Endothelial cell of umbilical vein (primary cell): ENCODE results near the gene MMUT.
"Not testable (repeated sequence)": the region's sequence is repeated elsewhere in the genome, so short reads cannot be mapped to it uniquely, and the experiment has no call there.

ENCODE experiments used
- EZH2 ChIP-seq: IDR thresholded peaks from 2 replicates; pipeline ENCODE4 v1.6.1; 2012; ENCODE audit warnings: borderline replicate concordance, low read depth, mild to moderate bottlenecking, moderate library complexity, low read length, inconsistent platforms; ENCODE audit not compliant: severe bottlenecking
- GATA2 ChIP-seq: IDR thresholded peaks from 2 replicates; pipeline ENCODE4 v1.7.0; 2011; ENCODE audit warnings: low read depth, mild to moderate bottlenecking, moderate library complexity, mixed read lengths, low read length; ENCODE audit not compliant: insufficient read length, insufficient read depth
- JUN ChIP-seq: IDR thresholded peaks from 2 replicates; pipeline ENCODE4 v1.6.1; 2011; ENCODE audit warnings: borderline replicate concordance, low read depth; ENCODE audit not compliant: insufficient read length, insufficient read depth
- MYC ChIP-seq: IDR thresholded peaks from one replicate; pipeline ENCODE4 v1.6.1; 2011; ENCODE audit warnings: mild to moderate bottlenecking, low read depth, low read length
- POLR2A ChIP-seq: IDR thresholded peaks from 2 replicates; pipeline ENCODE4 v1.6.1; 2012; ENCODE audit warnings: low read depth, mild to moderate bottlenecking, control low read depth, low read length
- POLR2AphosphoS5 ChIP-seq: IDR thresholded peaks from 2 replicates; pipeline ENCODE4 v1.6.1; 2012; ENCODE audit warnings: low read depth, mild to moderate bottlenecking, control low read depth, low read length, moderate library complexity; ENCODE audit not compliant: insufficient read depth
- TF ChIP-seq, protein P1 (sequence below), 2 donors: IDR thresholded peaks; 1 replicate in 1 of 2; 2 replicates in 1 of 2; pipeline ENCODE4 v1.5.1; 2011; ENCODE audit warnings: low read length in 2 of 2, mild to moderate bottlenecking in 2 of 2, moderate library complexity in 2 of 2, control low read depth in 1 of 2, inconsistent platforms in 1 of 2, low read depth in 1 of 2; ENCODE audit not compliant: insufficient read depth in 1 of 2; ENCODE audit errors: extremely low read depth in 1 of 2
- TF ChIP-seq, protein P2 (sequence below): IDR thresholded peaks from 2 replicates; pipeline ENCODE4 v1.6.1; 2011; ENCODE audit not compliant: insufficient read depth, insufficient read length

DNA sequence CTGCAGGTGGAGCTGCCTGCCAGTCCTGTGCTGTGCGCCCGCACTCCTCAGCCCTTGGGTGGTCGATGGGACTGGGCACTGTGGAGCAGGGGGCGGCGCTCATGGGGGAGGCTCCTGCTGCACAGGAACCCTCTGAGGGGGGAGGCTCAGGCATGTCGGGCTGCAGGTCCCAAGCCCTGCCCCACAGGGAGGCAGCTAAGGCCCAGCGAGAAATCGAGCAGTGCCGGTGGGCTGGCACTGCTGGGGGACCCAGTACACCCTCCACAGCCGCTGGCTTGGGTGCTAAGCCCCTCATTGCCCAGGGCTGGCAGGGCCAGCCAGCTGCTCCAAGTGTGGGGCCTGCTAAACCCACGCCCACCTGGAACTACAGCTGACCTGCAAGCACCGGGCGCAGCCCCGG lies 20.3 kb upstream of the MMUT start:
- TF ChIP-seq, protein P1, sequence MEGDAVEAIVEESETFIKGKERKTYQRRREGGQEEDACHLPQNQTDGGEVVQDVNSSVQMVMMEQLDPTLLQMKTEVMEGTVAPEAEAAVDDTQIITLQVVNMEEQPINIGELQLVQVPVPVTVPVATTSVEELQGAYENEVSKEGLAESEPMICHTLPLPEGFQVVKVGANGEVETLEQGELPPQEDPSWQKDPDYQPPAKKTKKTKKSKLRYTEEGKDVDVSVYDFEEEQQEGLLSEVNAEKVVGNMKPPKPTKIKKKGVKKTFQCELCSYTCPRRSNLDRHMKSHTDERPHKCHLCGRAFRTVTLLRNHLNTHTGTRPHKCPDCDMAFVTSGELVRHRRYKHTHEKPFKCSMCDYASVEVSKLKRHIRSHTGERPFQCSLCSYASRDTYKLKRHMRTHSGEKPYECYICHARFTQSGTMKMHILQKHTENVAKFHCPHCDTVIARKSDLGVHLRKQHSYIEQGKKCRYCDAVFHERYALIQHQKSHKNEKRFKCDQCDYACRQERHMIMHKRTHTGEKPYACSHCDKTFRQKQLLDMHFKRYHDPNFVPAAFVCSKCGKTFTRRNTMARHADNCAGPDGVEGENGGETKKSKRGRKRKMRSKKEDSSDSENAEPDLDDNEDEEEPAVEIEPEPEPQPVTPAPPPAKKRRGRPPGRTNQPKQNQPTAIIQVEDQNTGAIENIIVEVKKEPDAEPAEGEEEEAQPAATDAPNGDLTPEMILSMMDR (IDR thresholded peaks at IDR 0.05; ENCODE audit: extremely low read depth in 1 of 2, insufficient read depth in 1 of 2, low read depth in 1 of 2, low read length in 2 of 2) = not testable (repeated sequence)
- TF ChIP-seq GATA2, POLR2AphosphoS5, EZH2, JUN, POLR2A, MYC: not testable (repeated sequence)
- TF ChIP-seq, protein P2, sequence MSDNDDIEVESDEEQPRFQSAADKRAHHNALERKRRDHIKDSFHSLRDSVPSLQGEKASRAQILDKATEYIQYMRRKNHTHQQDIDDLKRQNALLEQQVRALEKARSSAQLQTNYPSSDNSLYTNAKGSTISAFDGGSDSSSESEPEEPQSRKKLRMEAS = not testable (repeated sequence)
